Adipocyte (in vitro differentiated cells): ENCODE measurements around the gene ETV3.
A peak's percentile ranks its signal among the peaks of the same experiment; 100 is the strongest.

Experiments used
- DNase-seq: peaks from one replicate; pipeline ENCODE4 v3.0.0-alpha.2; 2015; ENCODE audit warnings: low read depth
- H3K27me3 ChIP-seq: replicated peaks from 2 replicates; pipeline ENCODE4 v1.7.0; 2013; ENCODE audit warnings: mild to moderate bottlenecking, low read length, moderate library complexity; ENCODE audit not compliant: control insufficient read depth, insufficient read depth
- H3K36me3 ChIP-seq: 2 replicates; pipeline ENCODE4 v1.7.0; 2013; ENCODE audit warnings: low read length, mild to moderate bottlenecking, moderate library complexity; ENCODE audit not compliant: control insufficient read depth, insufficient read depth, severe bottlenecking
- H3K4me1 ChIP-seq: 2 replicates; pipeline ENCODE4 v1.7.0; 2013; ENCODE audit warnings: mild to moderate bottlenecking, low read length, moderate library complexity; ENCODE audit not compliant: control insufficient read depth, insufficient read depth
- H3K4me3 ChIP-seq: 2 replicates; pipeline ENCODE4 v1.7.0; 2013; ENCODE audit warnings: mild to moderate bottlenecking, low read length, moderate library complexity
- H3K9ac ChIP-seq: 2 replicates; pipeline ENCODE4 v1.7.0; 2013; ENCODE audit warnings: mild to moderate bottlenecking, low read length, moderate library complexity
- H3K9me3 ChIP-seq: 2 replicates; pipeline ENCODE4 v1.7.0; 2013; ENCODE audit warnings: mild to moderate bottlenecking, low read length, moderate library complexity; ENCODE audit not compliant: control insufficient read depth

Gene ETV3

DNA sequence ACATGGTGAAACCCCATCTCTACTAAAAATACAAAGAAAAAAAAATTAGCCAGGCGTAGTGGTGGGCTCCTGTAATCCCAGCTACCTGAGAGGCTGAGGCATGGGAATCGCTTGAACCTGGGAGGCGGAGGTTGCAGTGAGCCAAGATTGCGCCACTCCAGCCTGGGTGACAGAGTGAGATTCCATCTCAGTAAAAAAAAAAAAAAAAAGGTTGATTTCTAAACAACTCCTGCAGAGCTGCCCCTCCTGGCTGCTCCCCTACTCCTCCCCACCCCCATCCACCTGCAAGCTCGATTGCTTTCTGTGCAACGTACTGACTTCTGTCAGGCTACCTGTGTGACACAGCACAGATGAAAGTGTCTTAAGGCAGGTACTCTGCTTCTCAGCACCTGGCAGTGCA lies 51.9 kb downstream of the ETV3 start:
- no peak for DNase-seq
- no peak overlapping the region for H3K4me3 ChIP-seq
- no peaks in the 10 kb centered on the region for H3K9me3 ChIP-seq
- H3K4me1 ChIP-seq: peaks cover 14% of the 10 kb centered on the region
- no peak overlapping the region for H3K9ac ChIP-seq
- no peaks in the 10 kb centered on the region for H3K36me3 ChIP-seq
- H3K27me3 ChIP-seq: no peaks in the 10 kb centered on the region

GRCh38 chr1:157085421-157085820 lies 52.8 kb downstream of the ETV3 start:
- no peaks in the 10 kb centered on the region for H3K36me3 ChIP-seq
- no peak overlapping the region for H3K9ac ChIP-seq
- no peaks in the 10 kb centered on the region for H3K27me3 ChIP-seq
- H3K9me3 ChIP-seq: no peaks in the 10 kb centered on the region
- H3K4me1 ChIP-seq: peaks cover 6% of the 10 kb centered on the region
- no peak overlapping the region for H3K4me3 ChIP-seq
- peak; percentile 12 for DNase-seq

DNA sequence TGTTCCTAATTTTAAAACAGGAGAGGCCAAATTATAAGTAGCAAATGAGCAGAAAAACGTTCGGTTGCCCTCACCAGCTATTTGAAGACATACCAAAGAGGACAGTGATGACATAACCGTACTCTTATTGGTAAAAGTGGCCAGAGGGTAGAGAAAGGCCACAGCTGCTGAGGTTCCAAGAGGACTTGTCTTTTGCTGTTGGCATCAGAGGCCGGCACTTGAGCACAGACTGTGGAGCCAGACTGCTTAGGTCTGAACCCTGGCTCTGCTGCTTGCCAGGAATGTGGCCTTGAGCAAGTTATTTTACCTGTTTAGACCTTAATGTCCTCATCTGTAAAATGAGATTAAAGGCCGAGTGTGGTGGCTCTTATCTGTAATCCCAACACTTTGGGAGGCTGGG lies 53.5 kb downstream of the ETV3 start:
- no peaks in the 10 kb centered on the region for H3K36me3 ChIP-seq
- DNase-seq: no peak
- H3K4me1 ChIP-seq: peaks cover under 1% of the 10 kb centered on the region
- H3K9me3 ChIP-seq: no peaks in the 10 kb centered on the region
- H3K9ac ChIP-seq: no peak overlapping the region
- no peaks in the 10 kb centered on the region for H3K27me3 ChIP-seq
- no peak overlapping the region for H3K4me3 ChIP-seq

GRCh38 chr1:157081707-157082106 lies 56.5 kb downstream of the ETV3 start:
- Histone ChIP-seq H3K4me3 (no peak overlapping the region), H3K4me1 (no peaks in the 10 kb centered on the region), H3K27me3 (no peaks in the 10 kb centered on the region), H3K36me3 (no peaks in the 10 kb centered on the region), H3K9ac (no peak overlapping the region), H3K9me3 (no peaks in the 10 kb centered on the region)
- DNase-seq: no peak

GRCh38 chr1:157080714-157081113 lies 57.5 kb downstream of the ETV3 start:
- Histone ChIP-seq H3K4me3 (no peak overlapping the region), H3K4me1 (no peaks in the 10 kb centered on the region), H3K9me3 (no peaks in the 10 kb centered on the region), H3K36me3 (no peaks in the 10 kb centered on the region), H3K9ac (no peak overlapping the region), H3K27me3 (no peaks in the 10 kb centered on the region)
- DNase-seq: no peak

- no peak for DNase-seq
- H3K9ac ChIP-seq: no peak overlapping the region
- H3K4me3 ChIP-seq: no peak overlapping the region
- H3K4me1 ChIP-seq: no peaks in the 10 kb centered on the region
- peaks cover 3% of the 10 kb centered on the region for H3K27me3 ChIP-seq
- H3K9me3 ChIP-seq: no peaks in the 10 kb centered on the region
- no peaks in the 10 kb centered on the region for H3K36me3 ChIP-seq
Observed at GRCh38 chr1:157077394-157077793, 60.8 kb downstream of the ETV3 start.

DNA sequence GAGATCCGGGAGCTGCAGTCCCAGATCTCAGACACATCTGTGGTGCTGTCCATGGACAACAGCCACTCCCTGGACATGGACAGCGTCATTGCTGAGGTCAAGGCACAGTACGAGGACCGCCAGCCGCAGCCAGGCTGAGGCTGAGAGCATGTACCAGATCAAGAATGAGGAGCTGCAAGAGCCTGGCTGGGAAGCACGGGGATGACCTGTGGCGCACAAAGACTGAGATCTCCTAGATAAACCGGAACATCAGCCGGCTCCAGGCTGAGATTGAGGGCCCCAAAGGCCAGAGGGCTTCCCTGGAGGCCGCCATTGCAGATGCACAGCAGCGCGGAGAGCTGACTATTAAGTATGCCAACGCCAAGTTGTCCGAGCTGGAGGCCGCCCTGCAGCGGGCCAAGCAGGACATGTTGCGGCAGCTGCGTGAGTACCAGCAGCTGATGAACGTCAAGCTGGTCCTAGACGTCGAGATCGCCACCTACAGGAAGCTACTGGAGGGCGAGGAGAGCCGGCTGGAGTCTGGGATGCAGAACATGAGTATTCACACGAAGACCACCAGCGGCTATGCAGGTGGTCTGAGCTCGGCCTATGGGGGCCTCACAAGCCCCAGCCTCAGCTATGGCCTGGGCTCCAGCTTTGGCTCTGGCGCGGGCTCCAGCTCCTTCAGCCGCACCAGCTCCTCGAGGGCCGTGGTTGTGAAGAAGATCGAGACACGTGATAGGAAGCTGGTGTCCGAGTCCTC lies 64.1 kb downstream of the ETV3 start:
- H3K9me3 ChIP-seq: no peaks in the 10 kb centered on the region
- H3K27me3 ChIP-seq: peaks cover 22% of the 10 kb centered on the region
- H3K36me3 ChIP-seq: no peaks in the 10 kb centered on the region
- H3K9ac ChIP-seq: no peak overlapping the region
- H3K4me3 ChIP-seq: peak overlapping the region; percentile 54
- H3K4me1 ChIP-seq: peaks cover 5% of the 10 kb centered on the region
- DNase-seq: peak; percentile 56
